Stimulated activated CD4-positive, alpha-beta T cell treated with anti-CD3 and anti-CD28 coated beads, Interleukin-4, amount 100 ng/mL, for 24 hours (primary cell): ENCODE data around the gene TMEM37.

Experiments
- DNase-seq: peaks from one replicate; pipeline ENCODE4 v3.0.0-alpha.2; 2020

Gene TMEM37

DNA sequence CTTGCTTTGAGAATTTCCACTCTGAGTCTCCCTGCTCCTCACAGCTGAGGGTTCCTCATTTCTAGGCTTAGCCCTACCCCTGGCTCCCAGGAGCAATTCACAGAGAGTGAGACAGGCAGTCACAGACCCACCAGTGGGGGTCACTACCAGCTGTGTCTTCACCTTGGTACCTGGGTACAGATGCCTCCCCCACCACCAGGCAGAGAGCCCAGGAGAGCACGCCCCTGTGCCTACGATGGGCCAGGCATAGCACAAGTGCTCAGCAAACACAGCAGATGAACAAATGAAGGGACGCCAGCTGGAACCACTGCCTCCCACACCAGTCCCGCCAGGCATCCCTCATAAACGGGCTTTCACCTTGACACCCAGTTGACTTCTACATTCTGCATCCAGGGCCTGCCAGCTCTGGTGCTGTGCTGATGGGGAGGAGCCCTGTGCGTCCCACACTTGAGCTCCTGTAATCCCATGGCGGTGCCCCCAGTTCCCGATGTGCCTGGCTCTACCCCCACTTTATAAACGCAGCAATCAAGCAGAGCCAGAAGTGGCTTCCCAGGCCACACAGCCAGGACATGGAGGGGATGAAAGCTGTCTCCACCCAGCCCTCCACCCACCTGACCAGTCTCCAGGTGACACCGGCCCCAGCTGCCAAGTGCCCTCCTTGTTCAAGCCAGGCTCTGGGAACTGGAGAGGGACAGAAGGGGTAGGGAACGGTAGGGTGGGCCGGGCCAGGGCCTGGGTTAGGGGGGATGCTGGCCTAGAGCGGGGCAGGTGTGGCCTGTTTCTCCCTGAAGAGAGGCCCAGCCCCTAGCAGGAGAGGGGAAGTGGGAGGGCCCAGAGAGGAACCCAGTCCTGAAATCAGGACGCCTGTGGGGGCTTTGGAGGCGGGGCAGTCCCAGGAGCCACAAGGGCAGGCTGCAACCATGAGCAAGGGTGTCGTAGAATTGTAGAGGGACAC is 50.1 kb downstream of the TMEM37 start:
- DNase-seq, result no peak

GRCh38 chr2:119482481-119483394 is 51.1 kb downstream of the TMEM37 start:
- DNase-seq, result no peak

GRCh38 chr2:119483395-119483753 is 51.7 kb downstream of the TMEM37 start:
- no peak for DNase-seq

- DNase-seq, result no peak
These were observed 52.5 kb downstream of the TMEM37 start for GRCh38 chr2:119483896-119484718.

DNA sequence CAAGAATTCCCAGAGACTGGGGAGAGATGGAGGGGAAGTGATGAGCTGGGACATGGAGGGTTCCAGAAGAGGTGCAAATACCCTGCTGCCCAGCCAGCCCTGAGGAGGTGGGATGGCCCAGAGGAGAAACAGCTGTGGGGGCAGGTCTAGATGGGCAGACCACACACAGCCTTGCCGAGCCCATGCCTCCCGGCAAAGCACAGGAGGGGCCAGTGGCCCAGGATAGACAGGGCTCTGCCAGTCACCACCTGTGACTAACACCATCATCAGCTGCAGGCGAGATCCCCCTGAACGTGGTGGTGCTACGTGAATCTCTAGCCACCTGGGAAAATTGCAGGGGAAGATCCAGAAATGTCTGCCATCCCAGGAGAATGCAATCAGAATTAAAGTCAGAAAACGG is 53.2 kb downstream of the TMEM37 start:
- no peak for DNase-seq

- no peak for DNase-seq
These were observed 53.9 kb downstream of the TMEM37 start for GRCh38 chr2:119485336-119486110.

DNA sequence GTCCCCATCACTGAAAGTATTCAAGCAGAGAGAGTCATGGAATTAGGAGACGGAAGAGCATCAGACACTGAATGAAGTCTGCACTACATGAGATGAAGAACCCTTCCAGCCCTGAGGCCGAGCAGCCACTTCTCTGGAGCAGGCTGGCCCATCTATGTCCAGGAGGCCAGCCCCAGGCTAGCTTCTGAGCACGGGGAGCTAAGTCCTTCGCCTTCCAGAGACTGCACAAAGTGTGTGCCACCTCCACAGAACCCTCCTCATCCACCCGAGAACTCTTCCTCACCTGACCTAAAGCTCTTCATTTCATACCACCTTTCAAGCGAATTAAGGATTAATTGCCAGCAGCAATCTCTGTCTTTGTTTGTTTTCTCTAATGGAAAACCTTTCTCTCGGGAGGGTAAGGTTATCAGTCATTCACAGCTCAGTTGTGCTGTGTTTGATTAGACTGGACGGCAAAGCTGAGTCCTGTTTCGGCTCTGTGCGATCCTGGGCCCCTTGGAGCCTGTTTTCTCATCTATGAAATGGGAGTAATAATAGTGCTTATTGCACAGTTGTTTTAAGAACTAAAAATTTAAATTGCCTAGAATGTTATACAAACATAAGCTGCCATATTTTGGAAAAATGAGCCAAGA is 54.7 kb downstream of the TMEM37 start:
- no peak for DNase-seq

DNA sequence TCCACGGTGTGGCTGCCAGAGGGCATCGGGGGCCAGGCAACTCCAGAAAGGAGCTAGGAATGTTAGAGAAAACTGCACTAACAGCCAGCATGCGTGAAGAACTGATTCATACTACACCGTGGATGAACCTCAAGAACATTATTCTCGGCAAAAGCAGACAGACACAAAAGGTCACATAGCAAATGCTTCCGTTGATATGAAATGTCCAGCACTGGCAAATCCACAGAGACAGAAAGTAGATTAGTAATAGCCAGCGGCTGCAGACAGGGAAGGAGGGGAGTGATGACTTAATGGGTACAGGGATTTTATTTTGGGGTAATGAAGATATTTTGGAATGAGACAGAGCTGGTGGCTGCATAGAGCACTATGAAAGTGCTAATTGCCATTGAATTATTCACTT is 55.2 kb downstream of the TMEM37 start:
- DNase-seq, result no peak

- no peak for DNase-seq
These were observed 56.0 kb downstream of the TMEM37 start for GRCh38 chr2:119487434-119488244.
